Erythroblast (primary cell): ENCODE results near the gene RPGR.

Experiments
- GATA1 ChIP-seq: IDR thresholded peaks from 2 replicates; pipeline ENCODE4 v1.6.1; 2011; ENCODE audit warnings: low read depth, mild to moderate bottlenecking, control low read depth, low read length, moderate library complexity
- POLR2A ChIP-seq: IDR thresholded peaks from 2 replicates; pipeline ENCODE4 v1.6.1; 2011; ENCODE audit warnings: mild to moderate bottlenecking, low read length

DNA sequence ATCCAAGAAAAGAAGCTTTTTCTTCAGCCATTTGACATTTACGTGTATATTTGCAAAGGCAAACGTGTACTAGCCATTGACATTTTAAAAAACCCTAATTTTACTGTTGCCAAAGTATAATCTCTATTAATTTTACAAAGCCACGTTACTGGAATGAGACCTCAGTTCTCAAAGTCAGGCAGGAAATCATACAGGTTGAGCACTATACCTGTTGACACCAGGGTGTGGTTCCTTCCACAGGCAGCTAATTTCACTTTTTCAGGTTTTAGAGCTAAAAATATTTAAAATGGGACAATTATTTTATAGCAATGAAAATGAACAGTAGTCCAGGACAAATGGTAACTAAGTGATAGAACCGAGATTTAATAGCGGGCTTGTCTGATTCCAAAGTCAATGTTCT lies 6.5 kb downstream of the RPGR start:
- TF ChIP-seq POLR2A (no peak), GATA1 (no peak)
